IPS DF 4.7 (cell line): Measurements from ENCODE around the gene IGLL1.
"Not testable (repeated sequence)": the region's sequence is repeated elsewhere in the genome, so short reads cannot be mapped to it uniquely, and the experiment has no call there.

Experiments
- DNase-seq: peaks from one replicate; pipeline ENCODE4 v3.0.0-alpha.2; 2013; ENCODE audit warnings: low spot score; ENCODE audit errors: extremely low read depth

IGLL1 gene

GRCh38 chr22:23542391-23542790 lies 37.7 kb downstream of the IGLL1 start:
- not testable (repeated sequence) for DNase-seq

- DNase-seq: not testable (repeated sequence)
Observed at GRCh38 chr22:23541849-23542281, 38.2 kb downstream of the IGLL1 start.

- not testable (repeated sequence) for DNase-seq
Observed at GRCh38 chr22:23540837-23541236, 39.3 kb downstream of the IGLL1 start.

- DNase-seq: not testable (repeated sequence)
Observed at GRCh38 chr22:23539839-23540198, 40.3 kb downstream of the IGLL1 start.

- DNase-seq: no peak
Observed at GRCh38 chr22:23539135-23539838, 40.8 kb downstream of the IGLL1 start.

GRCh38 chr22:23538696-23539030 lies 41.4 kb downstream of the IGLL1 start:
- not testable (repeated sequence) for DNase-seq

GRCh38 chr22:23537830-23538695 lies 42.0 kb downstream of the IGLL1 start:
- DNase-seq: not testable (repeated sequence)

- DNase-seq: no peak
Observed at GRCh38 chr22:23537416-23537815, 42.7 kb downstream of the IGLL1 start.

GRCh38 chr22:23536821-23537345 lies 43.2 kb downstream of the IGLL1 start:
- DNase-seq: no peak

- DNase-seq: not testable (repeated sequence)
Observed at GRCh38 chr22:23535790-23536661, 44.1 kb downstream of the IGLL1 start.

- DNase-seq: no peak
Observed at GRCh38 chr22:23534851-23535717, 45.0 kb downstream of the IGLL1 start.

- no peak for DNase-seq
Observed at GRCh38 chr22:23534201-23534850, 45.8 kb downstream of the IGLL1 start.

GRCh38 chr22:23533771-23534191 lies 46.3 kb downstream of the IGLL1 start:
- no peak for DNase-seq

GRCh38 chr22:23533328-23533762 lies 46.7 kb downstream of the IGLL1 start:
- DNase-seq: no peak

GRCh38 chr22:23532731-23533130 lies 47.4 kb downstream of the IGLL1 start:
- DNase-seq: no peak

- no peak for DNase-seq
Observed at GRCh38 chr22:23531966-23532705, 48.0 kb downstream of the IGLL1 start.

- no peak for DNase-seq
Observed at GRCh38 chr22:23531283-23531956, 48.7 kb downstream of the IGLL1 start.

GRCh38 chr22:23530766-23531282 lies 49.3 kb downstream of the IGLL1 start:
- DNase-seq: no peak
